NB4 (cell line): ENCODE data around the gene AHR.
"Not testable (repeated sequence)": the region's sequence is repeated elsewhere in the genome, so short reads cannot be mapped to it uniquely, and the experiment has no call there.

ENCODE experiments used
- CTCF ChIP-seq: IDR thresholded peaks from one replicate; pipeline ENCODE4 v1.5.1; 2012; ENCODE audit warnings: low read depth, low read length
- POLR2A ChIP-seq: IDR thresholded peaks from 2 replicates; pipeline ENCODE4 v1.6.1; 2011; ENCODE audit warnings: mild to moderate bottlenecking; ENCODE audit not compliant: insufficient read length; ENCODE audit errors: extremely low read depth

GRCh38 chr7:17394563-17394962, 96.1 kb downstream of the AHR start:
- TF ChIP-seq POLR2A, CTCF: not testable (repeated sequence)
